NCI-H2029 treated with DMSO at 0.1 percent for 48 hours (cell line): ENCODE measurements around the gene WDSUB1.

Experiments
- DNase-seq: peaks from one replicate; lab custom pipeline; 2025; lab: John Stamatoyannopoulos, UW

The WDSUB1 gene

DNA sequence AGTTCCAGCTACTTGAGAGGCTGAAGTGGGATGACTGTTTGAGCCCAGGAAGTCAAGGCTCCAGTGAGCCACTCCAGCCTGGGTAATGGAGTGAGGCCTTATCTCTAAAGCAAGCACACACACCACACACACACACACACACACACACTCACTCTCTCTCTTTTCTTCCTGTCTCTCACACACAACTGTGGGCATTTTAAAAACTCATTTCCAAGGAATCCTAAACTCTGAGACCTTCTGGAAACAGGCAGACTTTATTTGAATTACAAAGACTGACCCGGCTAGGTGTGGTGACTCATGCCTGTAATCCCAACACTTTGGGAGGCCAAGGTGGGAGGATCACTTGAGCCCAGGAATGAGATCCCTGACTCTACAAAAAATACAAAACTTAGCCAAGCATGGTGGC lies 21.3 kb downstream of the WDSUB1 start:
- DNase-seq, result peak; percentile 29

DNA sequence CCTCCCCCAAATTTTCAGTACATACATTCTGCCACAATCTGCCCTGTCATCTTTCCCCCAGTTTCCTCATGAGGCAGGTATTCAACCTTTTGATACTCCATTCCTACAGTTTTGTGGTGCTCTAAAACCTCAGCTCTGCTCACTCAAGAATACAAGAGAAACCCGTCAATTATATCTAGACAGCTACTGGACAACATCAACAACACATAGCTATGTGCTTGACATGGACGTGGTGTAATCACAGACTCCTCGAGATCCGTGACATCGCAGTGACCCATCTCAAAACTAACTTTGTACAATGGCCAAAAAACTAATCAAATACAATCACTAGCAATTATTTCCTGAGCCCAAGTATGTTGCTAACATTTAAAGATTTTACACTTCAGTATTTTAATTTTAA lies 23.6 kb downstream of the WDSUB1 start:
- no peak for DNase-seq

DNA sequence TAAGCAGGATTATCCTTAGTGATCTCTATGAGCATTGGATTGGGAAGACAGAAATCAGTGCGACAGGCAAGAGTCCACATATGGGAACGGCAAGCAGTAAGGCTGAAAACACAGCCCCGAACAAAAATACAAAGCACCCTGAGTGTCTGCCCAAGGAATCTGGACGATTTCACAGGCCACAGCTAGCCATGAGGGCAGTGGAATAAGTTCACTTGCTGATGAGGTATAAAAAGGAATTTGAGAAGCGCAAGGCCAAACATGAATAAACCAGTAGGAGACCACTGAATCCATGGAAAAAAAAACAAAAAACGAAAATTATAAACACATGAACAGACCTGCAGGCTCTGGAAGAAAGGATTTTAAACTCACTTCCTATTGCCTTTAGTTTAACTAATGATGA lies 24.3 kb downstream of the WDSUB1 start:
- no peak for DNase-seq

DNA sequence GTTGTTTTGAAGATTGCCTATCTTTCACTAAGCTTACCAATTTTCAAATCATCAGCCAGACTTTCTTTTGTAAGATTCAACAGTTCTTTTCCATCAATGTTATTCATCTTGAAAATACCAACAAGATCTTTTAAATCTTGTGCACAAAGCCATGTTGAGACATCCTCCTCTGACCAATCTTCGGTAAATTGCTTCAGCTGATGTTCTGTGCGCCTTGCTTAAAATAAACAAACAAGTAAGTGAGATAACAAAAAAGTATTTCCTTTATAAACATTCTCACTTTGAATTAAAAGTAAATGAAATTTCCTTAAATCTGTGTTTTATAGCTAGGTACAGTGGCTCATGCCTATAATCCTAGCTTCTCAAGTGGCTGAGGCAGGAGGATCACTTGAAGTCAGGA lies 30.3 kb downstream of the WDSUB1 start:
- DNase-seq, result no peak

DNA sequence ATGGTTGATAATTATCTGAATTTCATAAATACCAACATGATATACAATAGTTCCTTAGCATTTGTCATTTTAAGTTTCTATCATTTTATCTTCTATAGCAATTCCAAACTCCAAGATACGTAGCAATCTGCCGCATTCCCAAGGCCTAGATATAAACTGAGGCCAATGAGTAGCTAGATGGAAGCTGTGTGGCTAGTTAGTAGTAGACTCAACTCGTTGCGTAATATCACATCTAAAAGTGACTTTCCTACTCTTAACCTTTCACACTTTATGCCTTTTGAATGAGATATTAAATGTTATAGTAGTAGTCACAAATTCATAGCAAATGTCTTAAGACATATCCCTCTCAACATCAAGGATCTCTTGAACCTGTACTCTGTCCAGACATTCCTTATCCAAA lies 33.6 kb downstream of the WDSUB1 start:
- DNase-seq, result no peak

DNA sequence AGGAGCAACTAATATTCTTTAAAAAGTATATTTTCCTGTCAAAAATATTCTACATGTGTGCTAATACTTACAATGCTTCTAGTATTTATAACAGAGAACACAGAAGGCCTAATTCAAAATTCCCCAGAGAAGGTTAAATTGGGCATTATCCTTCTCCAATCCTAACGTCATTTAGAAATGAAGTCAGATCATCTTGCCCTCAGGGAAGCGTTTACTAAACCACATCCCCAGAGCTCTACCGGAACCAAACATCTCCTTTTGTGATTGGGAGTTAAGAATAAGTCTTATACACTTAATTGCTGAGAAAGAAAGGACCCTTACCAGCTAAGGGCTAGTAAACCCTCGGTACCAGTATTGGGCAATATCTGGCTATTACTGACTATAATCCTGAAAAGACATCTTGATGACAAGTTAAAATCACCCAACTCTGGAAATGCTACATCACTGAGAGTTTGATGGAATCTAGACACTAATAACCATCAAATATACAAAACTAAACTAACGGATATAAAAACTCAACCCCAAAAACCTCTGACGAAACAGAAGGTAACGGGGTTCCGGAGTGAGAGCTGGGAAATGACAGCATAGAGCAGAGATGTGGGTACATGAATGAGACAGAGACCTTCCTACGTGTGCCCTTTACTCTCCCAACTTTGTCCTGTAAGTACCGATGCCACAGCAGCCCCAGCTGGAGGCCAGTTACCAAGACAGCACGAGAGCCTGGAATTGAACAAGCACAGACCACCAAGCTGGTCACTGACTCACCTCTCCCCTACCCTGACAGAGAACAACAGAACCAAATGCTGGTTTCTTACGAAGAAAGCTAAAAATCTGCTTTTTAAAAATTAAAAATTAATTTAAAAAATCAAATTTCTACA lies 35.0 kb downstream of the WDSUB1 start:
- DNase-seq, result no peak

DNA sequence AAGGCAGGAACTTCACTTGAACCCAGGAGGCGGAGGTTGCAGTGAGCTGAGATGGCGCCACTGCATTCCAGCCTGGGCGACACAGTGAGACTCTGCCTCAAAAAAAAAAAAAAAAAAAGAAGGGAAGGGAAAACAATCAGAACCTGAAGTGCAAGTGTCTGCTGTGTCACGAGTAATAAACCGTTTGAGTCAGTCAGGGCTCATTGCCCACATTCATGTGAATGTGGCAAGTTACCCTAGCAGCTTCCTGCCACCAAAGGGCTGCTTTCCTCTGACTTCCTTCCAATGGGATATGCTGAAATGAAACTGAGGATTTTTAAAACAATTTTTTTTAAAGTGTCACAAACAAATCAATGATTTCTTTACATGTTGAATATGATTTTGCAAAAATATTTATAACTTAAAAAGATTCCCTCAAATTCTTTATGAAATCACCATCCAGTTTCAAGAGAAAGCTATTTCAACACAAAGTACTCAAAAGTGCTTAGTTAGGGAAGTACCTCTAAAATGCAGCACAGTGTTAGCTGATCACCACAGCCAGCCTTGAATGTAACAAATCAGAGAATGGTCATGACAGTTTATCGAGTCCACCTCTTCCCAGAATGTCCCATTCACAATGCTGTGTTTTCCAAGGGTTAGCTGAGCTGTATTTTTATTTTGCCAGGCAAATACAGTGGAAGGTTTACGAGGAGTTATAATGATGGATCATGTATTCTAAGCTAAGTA lies 36.4 kb downstream of the WDSUB1 start:
- peak; percentile 51 for DNase-seq

DNA sequence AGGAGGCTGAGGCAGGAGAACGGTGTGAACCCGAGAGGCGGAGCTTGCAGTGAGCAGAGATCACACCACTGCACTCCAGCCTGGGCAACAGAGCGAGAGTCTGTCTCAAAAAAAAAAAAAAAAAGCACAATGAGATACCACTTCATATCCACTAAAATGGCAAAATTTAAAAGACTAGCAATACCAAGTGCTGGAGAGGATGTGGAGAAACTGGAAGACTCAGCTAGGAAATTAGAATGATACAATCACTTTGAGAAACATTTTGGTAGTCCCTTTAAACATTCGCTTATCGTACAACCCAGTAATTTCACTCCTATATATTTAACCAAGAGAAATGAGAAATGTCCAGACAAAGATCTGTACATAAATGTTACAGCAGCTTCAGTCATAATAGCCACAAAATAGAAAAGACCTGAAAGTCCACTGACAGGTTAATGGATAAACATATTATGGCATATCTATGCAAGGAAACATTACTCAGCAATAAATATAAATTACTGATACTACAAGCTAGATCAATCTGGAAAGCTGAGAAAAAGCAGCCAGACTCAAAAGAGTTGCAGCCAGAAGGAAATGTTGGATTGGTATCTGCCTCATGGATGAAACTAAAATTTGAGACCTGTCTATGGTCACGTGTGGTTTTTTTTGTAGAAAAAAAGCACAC lies 40.0 kb downstream of the WDSUB1 start:
- DNase-seq, result no peak

DNA sequence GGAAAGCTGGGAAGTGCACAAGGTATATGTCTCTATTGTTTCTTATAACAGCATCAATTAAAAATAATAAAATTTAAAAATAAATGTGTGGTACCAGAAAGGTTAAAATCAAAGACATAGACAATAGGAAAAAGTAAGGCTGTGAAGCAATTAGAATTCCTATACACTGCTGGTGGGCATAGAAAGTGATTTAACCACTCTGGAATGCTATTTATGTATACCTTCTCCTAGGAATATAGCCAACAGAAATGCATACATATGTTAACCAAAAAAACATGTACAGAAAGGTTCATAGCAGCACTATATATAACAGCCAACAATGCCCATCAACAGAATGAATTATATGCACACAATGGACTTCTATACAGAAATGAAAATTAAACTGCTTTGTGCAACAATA lies 43.0 kb downstream of the WDSUB1 start:
- no peak for DNase-seq

DNA sequence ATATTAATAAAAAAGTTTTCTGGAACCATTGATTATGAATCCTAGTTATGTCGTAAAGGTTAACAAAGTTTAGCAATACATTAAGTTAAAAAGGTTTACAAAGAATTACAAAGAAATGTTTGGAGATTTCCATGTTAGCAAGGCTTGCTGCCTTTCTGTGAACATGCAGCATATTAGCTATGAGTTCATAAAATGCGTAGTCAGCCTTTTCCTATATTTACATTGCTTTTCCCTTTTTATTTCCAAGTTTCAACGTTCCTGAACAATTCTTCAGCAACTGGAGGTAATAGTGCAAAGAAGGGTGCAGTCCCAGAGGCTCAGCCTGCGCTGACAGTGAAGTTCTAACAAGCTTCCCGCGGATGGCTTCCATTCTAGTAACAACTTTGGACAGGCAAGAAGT lies 51.6 kb downstream of the WDSUB1 start:
- no peak for DNase-seq

DNA sequence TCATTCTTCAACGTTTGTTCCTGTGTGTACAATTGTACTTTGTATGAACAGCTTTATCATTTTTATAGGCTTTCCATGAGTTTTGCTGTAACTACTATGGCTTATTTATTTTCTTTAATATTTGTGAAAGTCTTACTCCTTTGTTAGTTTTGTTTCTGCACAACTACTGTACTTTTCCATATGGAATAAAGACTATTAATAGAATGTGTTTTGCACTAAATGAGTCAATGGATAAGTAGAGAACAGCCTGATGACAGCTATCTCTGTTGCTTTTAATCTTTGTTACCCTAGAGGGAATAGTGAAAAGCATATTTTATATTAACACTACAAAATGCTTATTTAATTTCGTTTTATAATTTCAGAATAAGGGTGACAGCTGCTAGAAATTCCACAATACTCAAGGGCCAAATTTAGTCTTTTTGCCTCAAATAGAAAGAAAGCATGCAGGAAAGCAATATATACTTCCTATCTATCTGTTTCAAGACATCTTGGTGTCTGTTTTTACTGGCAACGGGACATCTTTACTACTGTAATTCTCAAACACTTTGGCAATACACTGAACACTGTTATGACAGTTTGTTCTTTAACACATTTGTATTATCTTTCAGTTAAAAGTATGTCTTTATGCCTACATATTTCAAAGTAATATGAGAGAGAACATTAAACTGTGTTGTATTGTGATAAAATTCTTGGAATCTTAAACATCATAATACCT lies 53.9 kb downstream of the WDSUB1 start:
- no peak for DNase-seq

DNA sequence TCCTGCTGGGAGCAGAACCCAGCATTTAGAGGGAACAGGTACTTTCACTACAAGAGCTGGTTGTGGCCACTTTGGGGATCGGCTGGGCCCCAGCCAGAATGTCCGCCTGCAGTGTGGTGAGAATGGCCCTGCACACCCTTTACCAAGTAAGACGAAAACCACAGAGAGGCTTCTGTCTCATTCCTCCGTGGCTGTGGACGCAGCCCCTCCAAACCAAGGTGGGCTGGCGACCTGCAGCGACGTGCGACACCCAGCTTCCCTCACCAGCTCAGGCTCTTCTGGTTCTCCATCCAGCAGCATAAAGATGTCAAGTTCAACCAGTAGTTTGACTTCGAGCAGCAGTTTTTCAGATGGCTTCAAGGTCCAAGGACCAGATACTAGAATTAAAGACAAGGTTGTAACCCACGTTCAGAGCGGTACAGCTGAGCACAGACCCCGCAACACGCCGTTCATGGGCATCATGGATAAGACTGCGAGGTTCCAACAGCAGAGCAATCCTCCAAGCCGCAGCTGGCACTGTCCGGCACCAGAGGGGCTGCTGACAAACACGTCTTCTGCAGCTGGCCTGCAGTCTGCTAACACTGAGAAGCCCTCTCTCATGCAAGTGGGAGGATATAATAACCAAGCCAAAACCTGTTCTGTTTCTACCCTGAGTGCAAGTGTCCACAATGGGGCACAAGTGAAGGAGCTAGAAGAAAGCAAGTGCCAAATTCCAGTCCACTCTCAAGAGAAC lies 56.2 kb downstream of the WDSUB1 start:
- no peak for DNase-seq

DNA sequence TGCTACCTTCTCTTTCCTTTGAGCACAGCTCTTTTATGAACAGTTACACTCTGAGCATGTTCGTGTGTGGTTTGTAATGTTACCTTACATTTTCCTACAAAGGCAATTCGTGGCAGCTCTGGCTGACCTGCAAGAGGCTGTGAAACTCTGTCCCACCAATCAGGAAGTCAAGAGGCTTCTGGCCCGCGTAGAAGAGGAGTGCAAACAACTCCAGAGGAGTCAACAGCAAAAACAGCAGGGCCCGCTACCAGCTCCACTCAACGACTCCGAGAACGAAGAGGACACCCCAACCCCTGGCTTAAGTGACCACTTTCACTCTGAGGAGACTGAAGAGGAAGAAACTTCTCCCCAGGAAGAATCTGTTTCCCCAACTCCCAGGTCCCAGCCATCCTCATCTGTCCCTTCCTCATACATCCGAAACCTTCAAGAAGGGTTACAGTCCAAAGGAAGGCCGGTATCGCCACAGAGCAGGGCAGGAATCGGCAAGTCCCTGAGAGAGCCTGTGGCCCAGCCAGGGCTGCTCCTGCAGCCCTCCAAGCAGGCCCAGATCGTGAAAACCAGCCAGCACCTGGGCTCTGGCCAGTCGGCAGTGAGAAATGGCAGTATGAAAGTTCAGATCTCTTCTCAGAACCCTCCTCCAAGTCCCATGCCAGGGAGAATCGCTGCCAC lies 56.9 kb downstream of the WDSUB1 start:
- peak; percentile 58 for DNase-seq

DNA sequence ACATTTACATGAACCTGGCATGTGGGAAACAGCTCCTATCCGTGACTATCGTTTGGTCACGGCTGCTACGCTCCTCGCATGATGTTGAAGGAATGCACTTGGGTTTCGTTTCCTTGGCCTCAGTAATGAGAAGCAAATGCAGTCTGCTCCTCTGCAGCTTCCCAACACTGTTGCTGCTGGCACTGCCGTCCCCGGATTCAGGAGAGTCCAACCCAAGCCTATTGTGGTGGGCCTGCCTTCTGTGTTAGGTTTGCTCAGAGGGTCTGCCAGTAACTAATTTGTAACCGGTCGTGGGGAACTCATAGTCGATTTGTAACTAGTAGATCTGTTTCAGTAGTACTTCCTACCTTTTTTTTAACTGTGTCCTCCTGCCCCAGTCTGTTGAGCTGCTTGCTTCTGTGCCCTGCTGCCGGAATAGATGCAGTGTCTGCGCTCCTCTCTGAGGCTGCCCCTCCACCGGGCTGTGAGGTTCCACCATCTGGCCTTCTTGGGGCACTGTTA lies 58.4 kb downstream of the WDSUB1 start:
- no peak for DNase-seq

DNA sequence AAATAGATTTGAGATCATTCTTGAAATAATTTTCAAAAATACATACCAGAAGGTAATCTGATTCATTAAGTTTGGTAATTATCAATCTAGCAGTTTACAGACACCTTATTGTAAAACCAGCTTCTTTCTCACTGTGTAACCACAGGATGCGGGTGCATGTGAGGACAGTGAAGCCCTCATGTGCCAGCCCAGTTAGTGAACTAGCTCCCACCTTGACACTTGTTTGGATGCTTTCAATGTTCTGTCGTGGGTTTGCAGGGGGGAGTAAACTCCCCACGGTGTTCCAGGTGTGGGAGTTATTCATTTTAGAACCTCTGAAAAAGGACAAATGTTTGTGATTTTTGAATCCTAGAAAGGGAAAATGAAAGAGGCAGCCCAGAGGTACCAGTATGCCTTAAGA lies 59.0 kb downstream of the WDSUB1 start:
- no peak for DNase-seq

DNA sequence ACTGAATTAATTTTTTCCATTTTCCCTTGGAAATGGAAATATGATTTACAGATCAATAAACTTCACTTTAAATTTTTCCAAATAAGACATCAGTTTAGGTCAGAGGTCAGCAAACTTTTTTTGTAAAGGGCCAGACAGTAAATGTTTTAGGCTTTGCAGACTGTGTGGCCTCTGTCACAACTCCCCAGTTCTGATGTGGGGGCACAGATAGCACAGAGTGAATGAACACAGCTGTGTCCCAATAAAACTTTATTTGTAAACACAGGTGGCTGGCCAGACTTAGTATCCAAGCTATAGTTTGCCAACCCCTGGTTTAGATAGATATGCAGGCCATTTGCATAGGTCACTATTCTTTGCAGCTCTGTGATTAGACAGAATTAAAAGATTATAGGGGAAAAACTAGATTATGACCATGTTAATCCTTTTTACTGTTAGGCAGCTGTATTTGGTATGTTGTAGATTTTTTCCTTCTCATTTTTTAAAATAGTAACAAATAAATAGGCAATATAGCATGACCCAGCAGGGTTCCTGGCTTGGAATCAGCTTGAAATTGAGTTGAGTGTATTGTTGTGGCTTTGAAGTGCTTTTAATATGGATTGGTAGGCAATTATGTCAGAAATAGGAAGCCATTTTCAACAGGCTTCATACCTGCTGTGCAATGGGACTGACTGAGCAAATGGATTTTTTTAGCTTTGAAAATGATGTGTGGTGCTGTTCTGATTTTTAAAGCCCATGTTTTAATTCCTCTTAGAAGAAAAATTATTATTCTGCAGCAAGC lies 59.7 kb downstream of the WDSUB1 start:
- peak; percentile 63 for DNase-seq

DNA sequence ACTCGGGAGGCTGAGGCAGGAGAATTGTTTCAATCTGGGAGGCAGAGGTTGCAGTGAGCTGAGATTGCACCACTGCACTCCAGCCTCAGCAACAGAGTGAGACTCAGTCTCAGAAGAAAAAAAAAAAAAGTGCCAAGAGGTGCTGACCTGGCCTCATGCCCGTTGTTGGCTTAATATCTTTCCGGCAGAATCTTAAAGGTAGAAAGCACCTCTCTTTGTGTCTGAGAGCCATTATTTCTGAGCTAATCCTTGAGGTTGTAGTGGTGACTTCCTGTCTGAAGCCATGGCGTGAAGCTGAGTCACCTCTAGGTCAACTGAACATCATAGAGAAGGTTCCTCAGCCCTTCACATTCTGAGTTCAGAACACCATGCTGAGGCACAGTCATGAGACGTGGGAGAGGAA lies 60.4 kb downstream of the WDSUB1 start:
- DNase-seq, result peak; percentile 75

DNA sequence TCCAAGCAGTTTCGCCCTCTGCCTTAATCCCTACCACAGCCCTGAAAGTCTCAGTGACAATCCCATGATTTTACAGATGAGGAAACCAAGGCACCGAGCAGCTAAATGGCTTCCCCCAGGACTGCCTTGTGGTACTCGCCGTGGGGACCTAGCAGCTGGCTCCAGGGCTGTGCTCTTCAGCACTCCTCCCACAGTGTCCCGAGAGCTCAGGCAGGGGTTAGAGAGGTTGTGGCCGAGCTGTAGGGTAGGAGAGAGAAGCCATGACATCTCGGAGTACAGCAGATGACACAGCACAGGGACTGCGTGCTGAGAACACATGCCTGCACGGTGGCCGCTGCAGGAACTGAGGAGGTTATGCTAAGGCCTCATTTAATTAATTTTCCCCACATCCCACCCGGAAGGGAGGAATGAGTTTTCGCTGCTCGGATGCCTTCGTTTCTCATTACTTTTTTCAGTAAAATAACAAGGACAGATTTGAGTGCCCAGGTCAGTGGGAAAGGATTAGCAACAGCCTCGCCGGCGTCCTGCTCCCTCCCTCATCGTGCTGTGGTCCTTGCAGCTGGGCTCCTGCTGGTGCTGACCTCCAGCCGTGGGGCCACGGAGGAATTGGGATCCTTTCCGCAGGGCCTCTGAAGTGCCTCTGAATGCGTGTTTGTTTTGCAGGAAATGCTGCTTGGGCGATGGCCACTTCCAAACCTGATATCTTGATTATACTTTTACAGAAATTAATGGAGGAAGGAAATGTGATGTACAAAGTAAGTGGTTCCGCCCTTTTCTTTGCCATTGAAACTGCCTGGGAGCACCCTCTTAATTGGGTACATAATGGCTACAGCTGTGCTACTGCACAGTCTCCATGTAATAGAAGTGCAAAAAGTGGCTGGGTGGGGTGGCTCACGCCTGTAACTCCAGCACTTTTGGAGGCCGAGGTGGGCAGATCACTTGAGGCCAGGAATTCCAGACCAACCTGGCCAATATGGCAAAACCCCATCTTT lies 61.2 kb downstream of the WDSUB1 start:
- no peak for DNase-seq
